Osteoblast (primary cell): Measurements from ENCODE around the gene OR2AT4. TPM values are rescaled to one million over a fixed set of nuclear protein-coding genes. Genes with fewer than 3 reads are reported as not detected.

ENCODE experiments used
- DNase-seq: peaks from one replicate; pipeline ENCODE4 v3.0.0; 2011; ENCODE audit warnings: low spot score, mixed read lengths; ENCODE audit not compliant: insufficient read length; ENCODE audit errors: missing footprints
- H2AFZ ChIP-seq: 2 replicates; pipeline ENCODE4 v1.6.0; 2011; ENCODE audit warnings: mild to moderate bottlenecking, low read length
- H3K27ac ChIP-seq: 2 replicates; pipeline ENCODE4 v1.5.1; 2011; ENCODE audit warnings: mild to moderate bottlenecking, low read depth, low read length, moderate library complexity
- H3K27me3 ChIP-seq: 2 replicates; pipeline ENCODE4 v1.6.0; 2012; ENCODE audit warnings: mild to moderate bottlenecking, control low read depth, inconsistent platforms, low read length, moderate library complexity; ENCODE audit not compliant: insufficient read depth
- H3K36me3 ChIP-seq: 2 replicates; pipeline ENCODE4 v1.5.1; 2011; ENCODE audit warnings: mild to moderate bottlenecking, low read length, control low read depth, moderate library complexity; ENCODE audit not compliant: insufficient read depth
- H3K4me1 ChIP-seq: 2 replicates; pipeline ENCODE4 v1.5.1; 2011; ENCODE audit warnings: mild to moderate bottlenecking, low read length, control low read depth, moderate library complexity; ENCODE audit not compliant: insufficient read depth
- H3K4me2 ChIP-seq: 2 replicates; pipeline ENCODE4 v1.6.0; 2011; ENCODE audit warnings: mild to moderate bottlenecking, low read length; ENCODE audit not compliant: insufficient read depth
- H3K4me3 ChIP-seq: fragments of 200-600 bp; sonication (generic); 3 replicates; pipeline ENCODE4 v1.5.1; 2012; ENCODE audit warnings: mild to moderate bottlenecking, low read length, inconsistent platforms; ENCODE audit not compliant: insufficient read depth
- H3K79me2 ChIP-seq: 2 replicates; pipeline ENCODE4 v1.6.0; 2012; ENCODE audit warnings: mild to moderate bottlenecking, low read length, control low read depth, inconsistent platforms; ENCODE audit not compliant: insufficient read depth
- H3K9me3 ChIP-seq: 2 replicates; pipeline ENCODE4 v1.5.1; 2011; ENCODE audit warnings: low read depth, low read length, control low read depth
- H4K20me1 ChIP-seq: 2 replicates; pipeline ENCODE4 v1.6.0; 2012; ENCODE audit warnings: mild to moderate bottlenecking, low read length, control low read depth; ENCODE audit not compliant: insufficient read depth
- CTCF ChIP-seq: IDR thresholded peaks from 2 replicates; pipeline ENCODE4 v1.5.1; 2011; ENCODE audit warnings: mild to moderate bottlenecking, low read depth, low read length, moderate library complexity; ENCODE audit errors: extremely low read depth
- total RNA-seq: library from RNA; depleted of rRNA; stranded (reverse); fragments of >200 nt; gene quantifications from 2 replicates; pipeline ENCODE4 v1.2.3, GENCODE V29; 2012

The OR2AT4 gene
- total RNA-seq, 1 donor, result not detected

DNA sequence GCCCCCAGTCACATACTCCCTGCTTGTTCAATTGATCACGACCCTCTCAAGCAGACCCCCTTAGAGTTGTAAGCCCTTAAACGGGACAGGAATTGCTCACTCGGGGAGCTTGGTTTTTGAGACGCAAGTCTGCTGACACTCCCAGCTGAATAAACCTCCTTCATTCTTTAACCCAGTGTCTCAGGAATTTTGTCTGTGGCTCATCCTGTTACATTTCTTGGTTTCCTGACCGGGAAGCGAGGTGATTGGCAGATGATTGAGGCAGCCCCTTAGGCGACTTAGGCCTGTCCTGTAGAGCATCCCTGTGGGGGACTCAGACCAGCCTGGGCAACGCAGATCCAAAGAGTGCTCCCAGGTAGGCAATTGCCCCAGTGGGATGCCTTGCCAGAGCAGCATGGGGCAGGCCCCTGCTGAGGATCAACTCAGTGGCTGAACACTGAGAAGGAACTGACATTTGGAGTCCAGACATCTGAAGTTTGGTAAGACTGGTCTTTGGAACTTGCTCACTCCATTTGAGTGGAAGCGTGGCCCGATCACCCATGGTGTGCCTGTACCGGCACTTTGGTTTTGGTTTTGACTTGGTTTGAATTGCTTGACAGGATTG lies 56.4 kb downstream of the OR2AT4 start:
- Histone ChIP-seq H3K9me3 (no peaks in the 10 kb centered on the region), H3K4me2 (no peak overlapping the region), H3K36me3 (no peaks in the 10 kb centered on the region), H4K20me1 (no peaks in the 10 kb centered on the region), H3K79me2 (no peaks in the 10 kb centered on the region), H3K4me1 (no peaks in the 10 kb centered on the region), H2AFZ (no peak overlapping the region), H3K27me3 (peaks cover 6% of the 10 kb centered on the region), H3K4me3 (no peak overlapping the region), H3K27ac (no peak overlapping the region)
- TF ChIP-seq CTCF, result no peak
- no peak for DNase-seq

GRCh38 chr11:75035911-75036565 lies 60.6 kb downstream of the OR2AT4 start:
- Histone ChIP-seq H3K4me1 (peaks cover 10% of the 10 kb centered on the region), H3K4me2 (no peak overlapping the region), H3K27me3 (no peaks in the 10 kb centered on the region), H3K36me3 (no peaks in the 10 kb centered on the region), H2AFZ (no peak overlapping the region), H3K4me3 (no peak overlapping the region), H4K20me1 (no peaks in the 10 kb centered on the region), H3K27ac (no peak overlapping the region), H3K9me3 (no peaks in the 10 kb centered on the region), H3K79me2 (no peaks in the 10 kb centered on the region)
- no peak for DNase-seq
- TF ChIP-seq CTCF, result no peak

- peak; percentile 66 for DNase-seq
- peaks cover 17% of the 10 kb centered on the region for H3K4me1 ChIP-seq
- H3K4me3 ChIP-seq, result no peak overlapping the region
- no peak overlapping the region for H3K27ac ChIP-seq
- no peaks in the 10 kb centered on the region for H4K20me1 ChIP-seq
- no peak overlapping the region for H3K4me2 ChIP-seq
- H3K27me3 ChIP-seq, result no peaks in the 10 kb centered on the region
- no peaks in the 10 kb centered on the region for H3K79me2 ChIP-seq
- no peaks in the 10 kb centered on the region for H3K36me3 ChIP-seq
- TF ChIP-seq CTCF, result no peak
- H3K9me3 ChIP-seq, result no peaks in the 10 kb centered on the region
- no peak overlapping the region for H2AFZ ChIP-seq
Measured at GRCh38 chr11:75035256-75035655, 61.4 kb downstream of the OR2AT4 start.

DNA sequence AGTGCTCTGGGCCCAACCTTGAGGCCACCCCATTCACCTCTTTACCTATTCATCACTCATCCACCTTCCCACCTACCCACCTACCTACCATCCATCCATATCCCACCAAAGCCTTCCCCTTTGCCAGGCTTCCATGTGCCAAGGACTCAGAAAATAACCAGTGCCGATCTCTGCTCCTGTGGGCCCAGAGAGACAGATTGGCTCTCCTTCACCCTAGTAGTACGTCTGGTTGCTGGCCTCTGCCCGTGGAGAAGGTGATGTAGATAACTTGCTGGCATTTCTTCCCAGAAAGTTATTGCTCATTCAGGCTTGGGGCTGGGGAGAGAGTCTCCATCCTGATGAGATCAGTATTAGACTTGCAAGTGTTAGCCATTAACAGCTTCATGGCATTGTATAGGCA lies 62.8 kb downstream of the OR2AT4 start:
- Histone ChIP-seq H3K4me1 (peaks cover 22% of the 10 kb centered on the region), H3K36me3 (no peaks in the 10 kb centered on the region), H4K20me1 (no peaks in the 10 kb centered on the region), H3K9me3 (no peaks in the 10 kb centered on the region), H3K4me3 (no peak overlapping the region), H2AFZ (no peak overlapping the region), H3K79me2 (no peaks in the 10 kb centered on the region), H3K4me2 (no peak overlapping the region), H3K27me3 (no peaks in the 10 kb centered on the region), H3K27ac (no peak overlapping the region)
- TF ChIP-seq CTCF, result no peak
- no peak for DNase-seq
